Ammon's horn (tissue), 1 donor: ENCODE measurements around the gene ZACN.
"Not testable (repeated sequence)": the region's sequence is repeated elsewhere in the genome, so short reads cannot be mapped to it uniquely, and the experiment has no call there.

Source experiments
- DNase-seq: peaks from one replicate; pipeline ENCODE4 v3.0.0-alpha.2; 2016; ENCODE audit warnings: low spot score

ZACN gene

GRCh38 chr17:76078860-76079534, at the start of gene ZACN:
Gene ZACN, plus strand, starts transcription at chr17:76079182. Its CDS starts 83 bp downstream, at chr17:76079265.
- DNase-seq: no peak

DNA sequence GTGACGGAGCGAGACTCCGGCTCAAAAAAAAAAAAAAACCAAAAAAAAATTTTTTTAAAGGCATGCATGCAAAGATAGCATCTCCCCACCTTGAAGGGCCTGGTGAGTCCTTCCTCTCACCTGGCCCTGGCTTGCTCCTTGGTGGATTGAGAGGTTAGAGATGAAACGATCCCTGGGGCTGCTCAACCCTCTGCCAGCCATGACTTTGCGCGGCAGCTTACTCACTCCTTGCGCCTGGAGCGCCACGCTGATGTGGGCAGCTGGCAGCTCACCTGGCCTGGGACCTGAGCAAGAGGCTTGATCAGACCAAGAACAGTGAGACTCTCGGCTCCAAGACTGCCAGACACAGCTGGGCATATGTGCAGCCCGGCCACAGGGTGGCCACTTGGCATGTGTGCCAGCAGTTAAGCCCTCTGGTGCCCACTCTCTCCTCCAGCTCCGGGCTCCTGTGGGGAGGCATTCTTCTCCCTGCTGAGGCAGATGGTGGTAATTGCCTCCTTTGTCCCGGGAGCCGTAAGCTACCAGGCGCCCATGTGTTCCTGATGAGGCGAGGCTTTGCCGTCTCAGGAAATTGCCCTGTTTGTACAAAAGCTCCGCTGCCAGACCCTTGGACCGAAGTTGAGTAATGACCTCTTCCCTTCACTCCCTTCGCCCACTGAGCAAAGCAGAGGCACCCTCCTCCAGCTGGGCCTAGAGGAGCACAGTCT, 46.8 kb upstream of the ZACN start:
- no peak for DNase-seq

- DNase-seq: no peak
Observed at GRCh38 chr17:76032780-76033108, 46.2 kb upstream of the ZACN start.

DNA sequence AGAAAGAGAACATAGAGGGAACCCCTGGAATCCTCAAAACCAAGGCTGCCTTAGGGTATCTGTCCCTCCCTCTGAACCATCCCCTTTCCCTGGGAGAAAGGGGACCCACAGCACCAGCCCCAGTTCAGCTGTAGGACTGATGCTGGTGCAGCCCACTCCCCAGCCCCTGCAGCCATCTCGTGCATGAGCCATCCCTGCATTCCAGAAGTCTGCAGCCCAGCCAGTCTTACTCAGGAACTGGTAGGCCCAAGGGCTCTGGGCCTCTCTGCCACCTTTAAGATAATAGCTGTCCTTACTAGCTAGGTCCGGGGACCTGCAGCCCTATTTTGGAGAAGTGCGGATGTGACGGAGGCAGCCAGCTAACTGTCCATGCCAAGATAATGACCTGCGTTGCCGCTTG, 45.8 kb upstream of the ZACN start:
- DNase-seq: no peak

DNA sequence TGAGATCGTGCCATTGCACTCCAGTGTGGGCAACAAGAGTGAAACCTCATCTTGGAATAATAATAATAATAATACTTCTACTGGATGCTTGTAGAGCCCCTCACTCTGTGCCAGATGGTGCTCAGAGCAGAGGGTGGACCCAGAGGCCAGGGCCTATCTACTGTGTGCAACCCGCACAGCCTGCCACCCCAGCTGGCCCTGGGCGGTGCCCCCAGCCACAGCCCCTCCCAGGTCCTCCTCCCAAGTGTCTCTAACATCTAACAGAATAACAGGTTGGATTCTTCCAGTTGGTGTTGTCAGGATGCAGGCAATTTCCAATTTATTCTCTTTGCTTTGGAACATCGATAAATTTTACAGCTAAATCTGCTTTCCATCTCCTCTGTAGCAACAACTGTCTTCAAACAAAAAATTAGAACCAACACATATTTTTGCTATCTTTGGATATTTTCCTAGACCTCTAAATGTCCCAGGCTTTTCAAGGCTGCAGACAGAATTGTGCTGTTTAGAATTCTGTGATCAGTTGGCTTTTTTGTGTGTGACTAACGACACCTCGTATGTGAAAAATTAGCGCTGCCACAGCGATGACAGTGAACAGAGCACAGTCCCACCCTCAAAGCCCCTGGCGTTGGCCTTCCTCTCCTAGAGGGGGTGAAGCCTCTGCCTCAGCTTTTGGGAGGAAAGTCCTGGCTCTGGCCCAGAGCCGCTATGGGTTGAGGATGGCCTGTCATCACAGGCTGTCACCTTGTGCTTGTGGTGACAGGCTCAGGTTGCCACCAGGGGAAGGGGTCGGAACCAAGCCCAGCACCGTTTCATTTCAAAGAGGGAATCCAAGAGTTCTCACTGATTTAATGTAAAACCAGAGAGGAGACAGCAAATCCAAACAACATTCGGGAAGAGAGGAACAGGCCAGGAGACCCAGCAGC, 44.3 kb upstream of the ZACN start:
- DNase-seq: no peak

- no peak for DNase-seq
Observed at GRCh38 chr17:76036497-76037261, 42.3 kb upstream of the ZACN start.

DNA sequence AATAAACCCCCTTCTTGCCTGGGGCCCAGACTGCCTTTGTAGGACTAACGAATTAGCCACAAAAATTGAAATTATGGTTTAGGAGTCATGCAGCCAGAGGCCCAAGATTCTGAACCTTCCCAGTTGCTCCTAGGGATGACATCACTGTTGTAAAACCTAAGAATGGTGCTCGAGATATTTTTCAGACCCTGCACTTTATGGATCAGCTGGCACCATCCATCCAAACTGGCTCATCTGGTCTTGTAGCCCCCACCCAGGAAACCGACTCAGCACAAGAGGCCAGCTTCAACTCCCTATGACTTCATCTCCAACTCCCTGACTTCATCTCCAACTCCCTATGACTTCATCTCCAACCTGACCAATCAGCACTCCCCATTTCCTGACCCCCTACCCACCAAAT, 40.9 kb upstream of the ZACN start:
- no peak for DNase-seq

DNA sequence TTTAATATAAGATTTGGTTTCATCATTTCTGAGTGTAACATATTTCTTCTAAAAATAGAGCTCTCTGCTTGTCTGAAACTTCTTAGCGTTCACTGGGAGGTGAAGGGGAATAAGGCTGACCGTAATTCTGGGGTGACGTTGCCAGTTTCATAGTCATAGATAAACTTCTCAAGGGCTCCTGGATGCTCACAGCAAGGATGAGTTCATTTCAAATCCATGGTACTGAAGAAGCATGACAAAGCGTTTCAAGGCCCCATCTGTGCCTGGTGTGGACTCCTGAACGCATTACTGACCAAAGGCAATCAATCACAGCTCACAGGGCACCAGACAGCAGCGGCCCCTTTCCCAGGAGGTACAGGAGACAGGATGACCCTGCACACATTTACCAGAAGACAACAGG, 39.9 kb upstream of the ZACN start:
- DNase-seq: no peak

DNA sequence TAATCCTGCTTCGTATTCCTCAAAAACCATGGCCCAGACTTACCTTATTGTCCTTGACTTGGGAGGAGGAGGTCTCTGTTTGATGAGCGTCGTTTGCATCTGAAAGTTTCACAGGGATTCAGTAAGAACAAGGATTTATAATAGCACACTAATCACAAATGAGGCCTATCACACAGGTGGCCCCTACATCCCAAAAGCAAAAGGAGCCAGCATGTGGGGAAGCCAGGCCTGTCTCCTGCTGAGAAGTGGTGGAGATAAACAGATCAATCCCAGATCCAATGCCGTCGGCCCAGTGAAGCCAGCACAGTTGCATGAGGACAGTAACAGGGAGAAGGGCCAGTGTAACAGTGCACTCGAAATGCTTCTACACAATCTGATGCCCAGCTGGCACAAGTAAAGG, 38.6 kb upstream of the ZACN start:
- no peak for DNase-seq

- DNase-seq: not testable (repeated sequence)
Observed at GRCh38 chr17:76042868-76043267, 36.1 kb upstream of the ZACN start.

GRCh38 chr17:76044475-76045007, 34.4 kb upstream of the ZACN start:
- DNase-seq: not testable (repeated sequence)

GRCh38 chr17:76046064-76046463, 32.9 kb upstream of the ZACN start:
- DNase-seq: no peak

DNA sequence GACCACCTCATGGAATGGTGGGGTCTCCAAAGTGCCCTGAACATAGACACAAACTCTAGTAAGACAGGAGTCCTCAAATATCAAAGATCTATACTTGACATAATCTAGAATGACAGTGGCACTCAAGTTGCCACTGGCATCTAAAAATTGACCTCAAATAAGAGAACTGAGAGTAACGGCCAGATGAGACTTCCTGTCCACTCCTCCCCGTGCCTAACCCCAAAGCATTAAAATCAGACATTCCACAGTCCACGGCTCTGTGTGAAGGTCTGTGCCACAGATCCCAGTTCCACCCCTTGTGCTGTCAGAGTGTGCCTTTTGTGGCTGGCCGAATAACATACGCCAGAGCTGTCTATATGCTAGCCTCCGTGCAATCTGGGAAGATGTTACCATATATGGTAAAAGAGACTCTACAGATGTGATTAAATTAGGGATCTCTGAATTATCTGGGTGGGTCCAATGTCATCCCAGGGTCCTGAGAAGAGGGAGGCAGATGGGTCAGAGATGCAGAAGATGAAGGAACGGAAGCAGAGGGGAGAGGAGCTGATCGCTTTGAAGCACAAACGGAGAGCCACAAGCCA, 30.9 kb upstream of the ZACN start:
- DNase-seq: no peak

DNA sequence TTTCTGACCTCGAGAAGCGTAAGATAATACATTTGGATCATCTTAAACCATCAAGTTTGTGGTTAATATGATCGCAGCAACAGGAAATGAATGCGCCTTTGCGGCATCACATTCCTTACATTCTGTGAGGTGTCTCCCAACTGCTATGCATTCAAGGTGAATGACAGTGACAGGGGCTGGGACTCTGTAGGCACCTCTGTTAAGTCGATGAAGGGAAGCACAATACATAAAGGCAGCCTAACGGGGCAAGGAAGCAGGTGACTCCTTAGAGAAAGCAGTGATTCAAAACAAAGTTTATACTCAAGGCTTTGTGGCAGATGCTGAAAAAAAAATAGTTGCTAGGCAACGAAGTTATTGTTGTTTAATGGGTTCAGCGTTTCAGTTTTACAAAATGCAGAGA, 30.3 kb upstream of the ZACN start:
- no peak for DNase-seq

- no peak for DNase-seq
Observed at GRCh38 chr17:76049239-76049638, 29.7 kb upstream of the ZACN start.

DNA sequence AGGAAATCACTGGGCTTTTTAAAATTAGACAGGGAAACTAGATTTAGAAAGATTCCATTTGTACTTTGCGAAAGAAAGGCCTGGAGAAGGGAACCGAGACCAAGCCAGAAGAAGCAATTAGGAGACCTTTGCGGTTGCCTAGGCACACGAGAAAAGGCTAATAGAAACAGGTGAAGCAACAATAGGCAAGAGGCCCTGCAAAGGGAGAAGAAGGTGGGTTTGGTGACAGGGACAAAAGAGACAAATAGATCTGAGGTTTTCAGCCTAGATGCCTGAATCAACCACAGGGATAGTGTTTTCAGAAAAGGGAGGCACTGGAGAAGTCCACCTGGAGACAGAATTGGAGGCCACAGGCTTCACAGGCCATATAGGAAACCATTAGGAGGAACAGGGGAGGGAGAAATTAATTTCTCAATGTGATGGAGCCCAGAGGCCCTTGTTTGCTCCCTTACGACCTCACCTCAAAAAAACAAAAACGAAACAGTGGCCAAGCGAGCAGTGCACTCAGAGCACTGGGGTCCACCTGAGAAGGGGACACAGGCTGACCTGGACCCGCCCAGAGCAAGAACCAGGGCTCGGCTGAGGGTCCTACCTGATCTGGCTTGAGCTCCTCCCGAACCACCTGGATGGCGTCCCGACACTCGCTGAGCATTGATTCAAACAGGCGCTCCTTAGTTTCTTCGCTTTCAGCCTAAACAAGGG, 29.0 kb upstream of the ZACN start:
- DNase-seq: no peak

DNA sequence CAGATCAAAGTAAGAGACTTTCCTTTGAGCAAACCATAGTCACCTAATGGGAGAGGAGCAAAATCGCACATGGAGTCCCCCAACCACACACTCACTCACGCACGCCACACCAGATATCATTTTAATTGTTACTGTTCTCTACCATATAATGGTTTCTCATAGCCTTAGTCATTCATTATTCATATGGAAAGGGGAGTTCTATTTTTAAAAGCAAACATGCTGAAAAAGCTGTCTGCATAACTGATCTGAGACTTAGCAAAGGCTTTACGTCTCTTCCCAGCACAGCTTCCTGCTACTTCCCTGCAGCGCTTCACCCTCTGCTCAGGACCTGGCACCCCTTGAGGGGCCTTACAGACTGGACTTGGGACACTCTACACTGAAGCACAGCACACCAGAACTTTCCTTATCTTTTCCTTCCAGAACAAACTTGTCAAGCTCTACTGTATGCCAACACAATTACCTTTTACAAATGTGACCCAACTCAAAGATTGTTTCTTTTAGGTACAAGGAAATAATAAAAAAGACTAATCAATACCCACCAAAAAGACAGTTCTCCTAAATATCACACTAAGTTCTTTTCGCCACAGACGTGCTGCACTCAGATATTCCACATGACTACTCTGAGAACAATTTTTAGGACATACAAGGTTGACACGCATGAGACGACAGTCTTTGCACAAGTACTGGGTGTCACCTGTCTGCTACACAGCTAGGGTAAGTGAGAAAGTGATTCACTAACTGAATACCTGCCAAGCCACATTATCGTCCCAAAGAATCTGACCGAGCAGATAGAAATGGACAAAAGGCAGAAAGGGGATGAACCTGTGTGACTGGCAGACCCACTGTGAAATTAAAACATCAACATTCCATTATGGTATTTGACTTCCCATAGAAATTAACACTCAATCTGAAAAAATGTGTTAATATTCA, 28.2 kb upstream of the ZACN start:
- no peak for DNase-seq

- DNase-seq: no peak
Observed at GRCh38 chr17:76051561-76051960, 27.4 kb upstream of the ZACN start.

DNA sequence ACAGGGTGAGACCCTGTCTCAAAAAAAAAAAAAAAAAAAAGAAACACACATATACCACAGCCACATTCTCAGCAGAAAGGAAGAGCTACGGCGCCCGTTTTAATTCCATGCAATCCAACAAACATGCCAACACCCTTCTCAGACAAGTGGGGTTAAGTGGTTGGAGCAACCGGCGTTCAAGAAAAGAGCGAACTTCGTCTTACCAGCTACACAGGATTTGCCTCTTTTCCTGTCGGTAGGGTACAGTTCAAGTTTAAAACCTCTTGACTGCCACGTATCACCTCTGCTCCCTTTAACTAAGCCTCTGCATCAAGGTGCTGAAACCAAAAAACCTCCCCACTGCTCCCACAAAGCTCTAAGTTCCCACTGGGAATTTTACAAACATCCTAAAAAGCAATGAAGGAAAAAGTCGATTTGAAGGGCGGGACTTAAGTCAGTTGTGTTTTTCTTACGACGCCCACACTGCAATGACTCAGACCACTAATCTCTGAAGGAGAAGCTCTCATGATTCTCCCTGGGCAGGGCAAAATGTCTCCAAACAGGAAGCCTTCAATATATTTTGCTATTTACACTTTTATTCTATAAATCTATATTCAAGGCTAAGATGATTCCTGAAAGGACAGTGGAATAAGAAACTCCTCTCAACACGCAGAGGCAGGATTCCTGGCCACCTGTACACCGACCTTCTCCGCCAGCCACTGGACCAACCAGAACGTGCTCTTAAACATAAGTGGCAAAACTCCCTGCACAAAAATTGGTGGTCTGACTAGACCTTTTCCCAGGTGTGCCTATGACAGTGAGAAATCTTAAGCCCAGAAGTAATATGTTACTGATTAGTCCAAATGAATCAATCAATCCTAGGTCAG, 25.5 kb upstream of the ZACN start:
- no peak for DNase-seq
